ENCODE data around the gene LDB3. TPM values are rescaled to one million over a fixed set of nuclear protein-coding genes. Genes with fewer than 3 reads are reported as not detected.

The LDB3 gene
- total RNA-seq, 3 donors from 2014 or later (not counting 1 experiment from before 2014, with no cell fraction given), result 0.11 to 0.12 TPM; not detected in 1

DNA sequence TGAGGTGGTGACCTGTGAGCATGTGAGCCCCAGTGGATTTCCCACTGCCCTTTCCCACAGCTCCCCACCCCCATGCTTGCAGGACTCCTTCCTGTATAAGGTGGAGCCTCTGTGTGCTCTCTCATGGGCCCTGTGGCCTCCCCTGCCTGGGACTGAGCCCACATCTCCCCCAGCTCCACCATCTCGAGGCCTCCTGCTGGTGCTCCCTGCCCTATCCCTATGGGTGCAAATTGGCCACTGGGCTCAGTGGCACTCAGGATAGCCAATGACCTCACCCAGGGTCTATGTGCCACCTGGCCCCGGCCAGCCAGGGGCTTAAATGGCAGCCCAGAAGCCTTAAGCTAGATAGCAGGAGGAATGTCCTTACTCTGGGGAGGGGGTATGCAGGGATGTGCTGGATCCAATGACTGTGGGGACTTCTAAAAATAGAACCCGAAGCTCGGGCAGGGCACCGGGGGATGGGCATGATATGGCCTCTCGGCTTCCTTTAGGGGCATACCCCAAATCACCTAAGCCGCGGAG, 2.0 kb downstream of the LDB3 start:
- DNase-seq (no peak), ATAC-seq (no peak)
- no peak overlapping the region for H3K4me3 ChIP-seq (ENCODE audit: low read length)
- no peaks in the 10 kb centered on the region for H3K36me3 Mint-ChIP-seq
- H3K4me3 Mint-ChIP-seq, result no peak overlapping the region
- WGBS (ENCODE audit: insufficient coverage), result 86% methylated on average over 8 of the region's 8 CpGs
- TF ChIP-seq, protein P1, sequence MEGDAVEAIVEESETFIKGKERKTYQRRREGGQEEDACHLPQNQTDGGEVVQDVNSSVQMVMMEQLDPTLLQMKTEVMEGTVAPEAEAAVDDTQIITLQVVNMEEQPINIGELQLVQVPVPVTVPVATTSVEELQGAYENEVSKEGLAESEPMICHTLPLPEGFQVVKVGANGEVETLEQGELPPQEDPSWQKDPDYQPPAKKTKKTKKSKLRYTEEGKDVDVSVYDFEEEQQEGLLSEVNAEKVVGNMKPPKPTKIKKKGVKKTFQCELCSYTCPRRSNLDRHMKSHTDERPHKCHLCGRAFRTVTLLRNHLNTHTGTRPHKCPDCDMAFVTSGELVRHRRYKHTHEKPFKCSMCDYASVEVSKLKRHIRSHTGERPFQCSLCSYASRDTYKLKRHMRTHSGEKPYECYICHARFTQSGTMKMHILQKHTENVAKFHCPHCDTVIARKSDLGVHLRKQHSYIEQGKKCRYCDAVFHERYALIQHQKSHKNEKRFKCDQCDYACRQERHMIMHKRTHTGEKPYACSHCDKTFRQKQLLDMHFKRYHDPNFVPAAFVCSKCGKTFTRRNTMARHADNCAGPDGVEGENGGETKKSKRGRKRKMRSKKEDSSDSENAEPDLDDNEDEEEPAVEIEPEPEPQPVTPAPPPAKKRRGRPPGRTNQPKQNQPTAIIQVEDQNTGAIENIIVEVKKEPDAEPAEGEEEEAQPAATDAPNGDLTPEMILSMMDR (IDR thresholded peaks at IDR 0.05), result no peak
- no peaks in the 10 kb centered on the region for H3K4me1 Mint-ChIP-seq
- intact Hi-C loops (cut with micrococcal nuclease), result no loop called here
- H3K27me3 Mint-ChIP-seq (ENCODE audit: low read depth in 2 of 2), result no peaks in the 10 kb centered on the region
- H3K9me3 ChIP-seq (ENCODE audit: control insufficient read depth, insufficient read depth, low read length), result no peaks in the 10 kb centered on the region
- H3K9me3 Mint-ChIP-seq, result no peaks in the 10 kb centered on the region
- H3K27ac Mint-ChIP-seq, result no peak overlapping the region
- H3K4me1 ChIP-seq (ENCODE audit: control insufficient read depth, insufficient read depth, low read length), result no peaks in the 10 kb centered on the region
- H3K27me3 ChIP-seq (ENCODE audit: control insufficient read depth, insufficient read depth, low read length), result no peaks in the 10 kb centered on the region
- no peaks in the 10 kb centered on the region for H3K36me3 ChIP-seq (ENCODE audit: control insufficient read depth, insufficient read depth, low read length)
- H3K27ac ChIP-seq (ENCODE audit: low read length), result no peak overlapping the region

DNA sequence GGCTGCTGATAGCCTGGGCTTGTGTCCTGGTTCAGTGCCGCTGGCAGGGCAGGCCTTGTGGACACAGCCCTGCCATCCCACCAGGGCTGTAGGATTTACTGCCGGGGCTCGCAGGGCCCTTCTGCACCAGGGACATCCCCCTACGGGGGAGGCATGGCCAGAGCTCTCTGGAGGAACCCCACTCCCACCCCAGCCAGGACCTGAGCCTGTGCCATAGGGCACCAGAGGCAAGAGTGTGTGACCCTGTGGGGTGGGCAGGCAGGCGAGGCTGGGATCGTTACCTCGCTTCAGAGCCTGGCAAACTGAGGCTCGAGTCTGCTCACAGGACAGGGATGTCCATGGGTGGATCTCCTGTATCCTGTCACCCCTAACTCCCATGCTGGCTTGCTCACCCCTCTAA, 2.6 kb downstream of the LDB3 start:
- DNase-seq (no peak), ATAC-seq (no peak)
- H3K27me3 ChIP-seq (ENCODE audit: control insufficient read depth, insufficient read depth, low read length), result no peaks in the 10 kb centered on the region
- H3K4me1 Mint-ChIP-seq, result no peaks in the 10 kb centered on the region
- H3K27me3 Mint-ChIP-seq (ENCODE audit: low read depth in 2 of 2), result no peaks in the 10 kb centered on the region
- H3K4me3 Mint-ChIP-seq, result no peak overlapping the region
- H3K27ac Mint-ChIP-seq, result no peak overlapping the region
- H3K9me3 ChIP-seq (ENCODE audit: control insufficient read depth, insufficient read depth, low read length), result no peaks in the 10 kb centered on the region
- no peak overlapping the region for H3K27ac ChIP-seq (ENCODE audit: low read length)
- no peaks in the 10 kb centered on the region for H3K36me3 ChIP-seq (ENCODE audit: control insufficient read depth, insufficient read depth, low read length)
- H3K4me1 ChIP-seq (ENCODE audit: control insufficient read depth, insufficient read depth, low read length), result no peaks in the 10 kb centered on the region
- H3K4me3 ChIP-seq (ENCODE audit: low read length), result no peak overlapping the region
- 94% methylated on average over 8 of the region's 8 CpGs for WGBS (ENCODE audit: insufficient coverage)
- H3K36me3 Mint-ChIP-seq, result no peaks in the 10 kb centered on the region
- H3K9me3 Mint-ChIP-seq, result no peaks in the 10 kb centered on the region
- intact Hi-C loops (cut with micrococcal nuclease), result no loop called here
- TF ChIP-seq, protein P1 (IDR thresholded peaks at IDR 0.05), result no peak

DNA sequence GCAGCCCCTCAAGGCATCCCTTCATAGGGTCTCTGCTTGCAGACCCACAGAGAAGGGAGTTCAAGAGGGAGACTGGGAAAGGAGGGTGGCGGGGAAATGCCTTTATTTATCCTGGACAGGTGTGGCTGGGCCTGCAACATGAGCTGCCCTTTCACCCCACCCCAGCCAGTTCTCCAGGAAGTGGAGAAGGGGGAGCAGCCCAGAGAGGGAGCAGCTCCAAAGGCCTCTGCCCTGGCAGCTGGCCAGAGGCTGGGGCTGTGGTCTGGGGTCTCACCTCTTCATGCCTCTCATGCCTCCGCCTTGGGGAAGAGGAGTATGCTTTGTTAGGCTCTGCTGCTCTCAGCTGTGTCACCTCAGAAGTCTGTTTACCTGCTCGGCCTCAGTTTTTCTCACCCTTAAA, 3.1 kb downstream of the LDB3 start:
- H3K27me3 ChIP-seq (ENCODE audit: control insufficient read depth, insufficient read depth, low read length), result no peaks in the 10 kb centered on the region
- H3K4me1 Mint-ChIP-seq, result no peaks in the 10 kb centered on the region
- no peak overlapping the region for H3K4me3 ChIP-seq (ENCODE audit: low read length)
- H3K9me3 ChIP-seq (ENCODE audit: control insufficient read depth, insufficient read depth, low read length), result no peaks in the 10 kb centered on the region
- WGBS (ENCODE audit: insufficient coverage), result 68% methylated on average over 3 of the region's 3 CpGs
- H3K36me3 Mint-ChIP-seq, result no peaks in the 10 kb centered on the region
- H3K9me3 Mint-ChIP-seq, result no peaks in the 10 kb centered on the region
- TF ChIP-seq, protein P1 (IDR thresholded peaks at IDR 0.05), result no peak
- H3K27ac Mint-ChIP-seq, result no peak overlapping the region
- intact Hi-C loops (cut with micrococcal nuclease), result no loop called here
- H3K4me1 ChIP-seq (ENCODE audit: control insufficient read depth, insufficient read depth, low read length), result no peaks in the 10 kb centered on the region
- no peaks in the 10 kb centered on the region for H3K27me3 Mint-ChIP-seq (ENCODE audit: low read depth in 2 of 2)
- no peak overlapping the region for H3K4me3 Mint-ChIP-seq
- ATAC-seq (no peak), DNase-seq (no peak)
- no peaks in the 10 kb centered on the region for H3K36me3 ChIP-seq (ENCODE audit: control insufficient read depth, insufficient read depth, low read length)
- H3K27ac ChIP-seq (ENCODE audit: low read length), result no peak overlapping the region

DNA sequence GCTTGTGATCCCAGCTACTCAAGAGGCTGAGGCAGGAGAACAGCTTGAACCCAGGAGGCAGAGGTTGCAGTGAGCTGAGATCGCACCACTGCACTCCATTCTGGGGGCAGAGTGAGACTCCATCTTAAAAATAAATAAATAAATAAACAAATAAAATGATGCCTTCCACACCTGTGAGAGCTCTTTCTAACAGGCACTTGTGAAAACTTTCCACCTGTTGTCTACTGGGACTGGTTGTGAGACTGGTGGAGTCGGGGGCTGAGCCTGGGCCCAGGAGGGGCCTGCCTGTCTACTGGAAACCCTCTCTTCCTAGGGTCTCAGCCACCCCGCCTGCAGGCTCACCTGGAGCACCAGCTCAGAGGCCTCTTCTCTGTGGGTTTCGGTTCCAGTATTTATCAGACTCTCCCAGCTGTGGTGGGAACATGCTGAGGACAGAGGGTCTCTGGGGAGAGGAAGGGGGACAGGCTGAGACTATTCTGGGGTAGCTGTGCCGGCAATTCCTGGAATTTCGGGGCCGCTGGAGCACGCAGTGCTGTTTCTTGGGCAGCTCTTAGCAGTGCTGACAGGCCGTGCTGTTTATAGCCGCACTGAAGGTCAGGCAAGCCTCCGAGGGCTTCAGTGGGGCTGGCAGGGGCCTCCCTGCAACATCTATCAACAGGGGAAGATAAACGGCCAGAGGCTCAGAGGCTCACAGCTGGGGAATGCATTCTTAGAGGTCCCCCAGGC, 3.8 kb downstream of the LDB3 start:
- H3K4me3 Mint-ChIP-seq, result no peak overlapping the region
- H3K27me3 ChIP-seq (ENCODE audit: control insufficient read depth, insufficient read depth, low read length), result no peaks in the 10 kb centered on the region
- ATAC-seq, result no peak
- H3K4me1 Mint-ChIP-seq, result no peaks in the 10 kb centered on the region
- H3K36me3 Mint-ChIP-seq, result no peaks in the 10 kb centered on the region
- H3K27ac Mint-ChIP-seq, result no peak overlapping the region
- intact Hi-C loops (cut with micrococcal nuclease), result no loop called here
- no peaks in the 10 kb centered on the region for H3K36me3 ChIP-seq (ENCODE audit: control insufficient read depth, insufficient read depth, low read length)
- H3K27ac ChIP-seq (ENCODE audit: low read length), result no peak overlapping the region
- H3K27me3 Mint-ChIP-seq (ENCODE audit: low read depth in 2 of 2), result no peaks in the 10 kb centered on the region
- no peaks in the 10 kb centered on the region for H3K9me3 Mint-ChIP-seq
- WGBS (ENCODE audit: insufficient coverage), result 81% methylated on average over 12 of the region's 12 CpGs
- no peak for DNase-seq
- H3K4me1 ChIP-seq (ENCODE audit: control insufficient read depth, insufficient read depth, low read length), result no peaks in the 10 kb centered on the region
- H3K4me3 ChIP-seq (ENCODE audit: low read length), result no peak overlapping the region
- no peaks in the 10 kb centered on the region for H3K9me3 ChIP-seq (ENCODE audit: control insufficient read depth, insufficient read depth, low read length)
- TF ChIP-seq, protein P1 (IDR thresholded peaks at IDR 0.05), result no peak

Measured in natural killer cell (primary cell).